ENCODE results near the gene GBA2.

The GBA2 gene

DNA sequence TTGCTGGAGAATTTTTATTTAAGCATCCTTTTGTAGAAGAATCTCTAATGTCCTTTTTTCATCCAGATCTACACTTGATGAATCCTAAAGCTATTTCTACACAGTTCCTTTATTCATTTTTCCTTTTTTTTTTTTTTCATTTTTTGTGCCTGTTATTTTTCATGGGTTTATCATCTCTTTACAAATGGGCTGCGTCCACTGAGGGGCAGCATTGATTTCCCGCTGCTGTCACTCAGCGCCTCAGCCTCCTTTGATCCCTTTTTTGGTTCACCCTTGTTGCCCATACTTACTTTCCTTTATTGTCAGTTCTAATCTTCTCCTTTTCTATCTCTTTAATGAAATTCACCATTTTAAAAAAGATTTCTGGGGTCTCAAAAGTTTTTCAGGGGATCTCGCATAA, 10.8 kb upstream of the GBA2 start:
- TF ChIP-seq, protein P1, sequence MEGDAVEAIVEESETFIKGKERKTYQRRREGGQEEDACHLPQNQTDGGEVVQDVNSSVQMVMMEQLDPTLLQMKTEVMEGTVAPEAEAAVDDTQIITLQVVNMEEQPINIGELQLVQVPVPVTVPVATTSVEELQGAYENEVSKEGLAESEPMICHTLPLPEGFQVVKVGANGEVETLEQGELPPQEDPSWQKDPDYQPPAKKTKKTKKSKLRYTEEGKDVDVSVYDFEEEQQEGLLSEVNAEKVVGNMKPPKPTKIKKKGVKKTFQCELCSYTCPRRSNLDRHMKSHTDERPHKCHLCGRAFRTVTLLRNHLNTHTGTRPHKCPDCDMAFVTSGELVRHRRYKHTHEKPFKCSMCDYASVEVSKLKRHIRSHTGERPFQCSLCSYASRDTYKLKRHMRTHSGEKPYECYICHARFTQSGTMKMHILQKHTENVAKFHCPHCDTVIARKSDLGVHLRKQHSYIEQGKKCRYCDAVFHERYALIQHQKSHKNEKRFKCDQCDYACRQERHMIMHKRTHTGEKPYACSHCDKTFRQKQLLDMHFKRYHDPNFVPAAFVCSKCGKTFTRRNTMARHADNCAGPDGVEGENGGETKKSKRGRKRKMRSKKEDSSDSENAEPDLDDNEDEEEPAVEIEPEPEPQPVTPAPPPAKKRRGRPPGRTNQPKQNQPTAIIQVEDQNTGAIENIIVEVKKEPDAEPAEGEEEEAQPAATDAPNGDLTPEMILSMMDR (IDR thresholded peaks at IDR 0.05; ENCODE audit: insufficient read depth, low read length) = no peak
- TF ChIP-seq GABPA (IDR thresholded peaks at IDR 0.05; ENCODE audit: low read depth) (no peak), SPI1 (IDR thresholded peaks at IDR 0.05; ENCODE audit: borderline replicate concordance, low read depth) (no peak), POLR2AphosphoS5 (IDR thresholded peaks at IDR 0.05; ENCODE audit: low read depth) (no peak)
- TF ChIP-seq, protein P2, sequence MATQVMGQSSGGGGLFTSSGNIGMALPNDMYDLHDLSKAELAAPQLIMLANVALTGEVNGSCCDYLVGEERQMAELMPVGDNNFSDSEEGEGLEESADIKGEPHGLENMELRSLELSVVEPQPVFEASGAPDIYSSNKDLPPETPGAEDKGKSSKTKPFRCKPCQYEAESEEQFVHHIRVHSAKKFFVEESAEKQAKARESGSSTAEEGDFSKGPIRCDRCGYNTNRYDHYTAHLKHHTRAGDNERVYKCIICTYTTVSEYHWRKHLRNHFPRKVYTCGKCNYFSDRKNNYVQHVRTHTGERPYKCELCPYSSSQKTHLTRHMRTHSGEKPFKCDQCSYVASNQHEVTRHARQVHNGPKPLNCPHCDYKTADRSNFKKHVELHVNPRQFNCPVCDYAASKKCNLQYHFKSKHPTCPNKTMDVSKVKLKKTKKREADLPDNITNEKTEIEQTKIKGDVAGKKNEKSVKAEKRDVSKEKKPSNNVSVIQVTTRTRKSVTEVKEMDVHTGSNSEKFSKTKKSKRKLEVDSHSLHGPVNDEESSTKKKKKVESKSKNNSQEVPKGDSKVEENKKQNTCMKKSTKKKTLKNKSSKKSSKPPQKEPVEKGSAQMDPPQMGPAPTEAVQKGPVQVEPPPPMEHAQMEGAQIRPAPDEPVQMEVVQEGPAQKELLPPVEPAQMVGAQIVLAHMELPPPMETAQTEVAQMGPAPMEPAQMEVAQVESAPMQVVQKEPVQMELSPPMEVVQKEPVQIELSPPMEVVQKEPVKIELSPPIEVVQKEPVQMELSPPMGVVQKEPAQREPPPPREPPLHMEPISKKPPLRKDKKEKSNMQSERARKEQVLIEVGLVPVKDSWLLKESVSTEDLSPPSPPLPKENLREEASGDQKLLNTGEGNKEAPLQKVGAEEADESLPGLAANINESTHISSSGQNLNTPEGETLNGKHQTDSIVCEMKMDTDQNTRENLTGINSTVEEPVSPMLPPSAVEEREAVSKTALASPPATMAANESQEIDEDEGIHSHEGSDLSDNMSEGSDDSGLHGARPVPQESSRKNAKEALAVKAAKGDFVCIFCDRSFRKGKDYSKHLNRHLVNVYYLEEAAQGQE (IDR thresholded peaks at IDR 0.05; ENCODE audit: insufficient replicate concordance, low read depth) = no peak
- no peaks in the 10 kb centered on the region for H3K27me3 ChIP-seq (ENCODE audit: insufficient read depth, poor library complexity, severe bottlenecking)
- DNase-seq (ENCODE audit: low read depth in 1 of 2, low spot score in 1 of 2) = no peak
- H3K27ac ChIP-seq (replicated peaks) = no peak overlapping the region
- H3K4me3 ChIP-seq (replicated peaks; ENCODE audit: insufficient read depth, low read length) = no peak overlapping the region

DNA sequence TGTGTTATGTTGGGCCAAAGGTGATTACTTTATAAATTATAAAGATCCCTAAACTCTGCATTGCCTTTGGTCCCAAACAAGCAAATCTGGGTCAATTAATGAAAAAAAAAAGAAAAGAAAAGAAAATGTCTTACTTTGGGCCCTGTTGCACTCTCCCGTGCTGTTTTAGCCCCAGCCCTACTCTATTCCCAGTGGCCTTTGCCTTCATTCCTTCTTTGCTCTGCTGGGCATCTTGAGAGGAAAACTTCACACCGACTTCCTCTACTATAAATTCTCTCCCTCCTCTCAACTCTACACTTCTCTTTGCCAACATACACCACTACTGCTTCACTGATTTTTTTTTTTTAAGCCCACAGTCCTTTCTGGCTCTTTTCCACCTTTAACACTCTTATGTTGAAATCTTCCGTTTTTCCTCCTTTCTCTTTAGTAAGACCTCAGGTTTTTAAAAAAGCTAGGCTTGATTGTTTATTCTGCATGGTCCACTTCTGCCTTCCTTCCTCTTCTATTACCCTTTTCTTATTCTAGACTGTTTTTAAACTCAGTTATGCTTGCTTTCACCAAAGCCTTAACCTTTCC, 9.5 kb upstream of the GBA2 start:
- H3K27ac ChIP-seq (replicated peaks) = no peak overlapping the region
- no peak for DNase-seq (ENCODE audit: low read depth in 1 of 2, low spot score in 1 of 2)
- H3K27me3 ChIP-seq (ENCODE audit: insufficient read depth, poor library complexity, severe bottlenecking) = no peaks in the 10 kb centered on the region
- TF ChIP-seq GABPA (IDR thresholded peaks at IDR 0.05; ENCODE audit: low read depth) = no peak
- TF ChIP-seq, protein P1 (IDR thresholded peaks at IDR 0.05; ENCODE audit: insufficient read depth, low read length) = no peak
- no peak for TF ChIP-seq POLR2AphosphoS5 (IDR thresholded peaks at IDR 0.05; ENCODE audit: low read depth)
- TF ChIP-seq, protein P2 (IDR thresholded peaks at IDR 0.05; ENCODE audit: insufficient replicate concordance, low read depth) = no peak
- no peak for TF ChIP-seq SPI1 (IDR thresholded peaks at IDR 0.05; ENCODE audit: borderline replicate concordance, low read depth)
- no peak overlapping the region for H3K4me3 ChIP-seq (replicated peaks; ENCODE audit: insufficient read depth, low read length)

DNA sequence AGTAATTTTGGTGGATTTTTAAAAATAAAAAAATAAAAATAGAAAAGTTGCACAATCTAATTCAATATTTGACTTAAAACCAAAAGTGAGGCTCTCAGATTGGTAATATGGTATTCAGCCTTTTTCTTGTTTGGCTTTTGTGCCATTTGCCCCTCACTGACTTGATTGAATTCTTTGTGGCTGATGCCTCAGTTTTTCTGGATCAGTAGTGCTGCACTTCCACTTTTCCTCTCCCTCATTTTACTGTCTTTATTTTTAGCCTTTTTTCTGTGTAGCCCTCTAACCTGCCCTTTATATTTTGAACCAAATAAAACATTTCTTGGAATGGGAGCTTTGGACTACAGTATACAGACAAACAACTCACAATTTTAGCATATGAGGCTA, 8.9 kb upstream of the GBA2 start:
- Histone ChIP-seq H3K27ac (replicated peaks) (peak overlapping the region; percentile 82; the same call in 1 of the 2 replicates), H3K27me3 (ENCODE audit: insufficient read depth, poor library complexity, severe bottlenecking) (no peaks in the 10 kb centered on the region), H3K4me3 (replicated peaks; ENCODE audit: insufficient read depth, low read length) (peak overlapping the region; percentile 87; the same call in 1 of the 2 replicates)
- no peak for DNase-seq (ENCODE audit: low read depth in 1 of 2, low spot score in 1 of 2)
- TF ChIP-seq GABPA (IDR thresholded peaks at IDR 0.05; ENCODE audit: low read depth) (no peak), SPI1 (IDR thresholded peaks at IDR 0.05; ENCODE audit: borderline replicate concordance, low read depth) (peak; percentile 51), POLR2AphosphoS5 (IDR thresholded peaks at IDR 0.05; ENCODE audit: low read depth) (no peak)
- TF ChIP-seq, protein P1 (IDR thresholded peaks at IDR 0.05; ENCODE audit: insufficient read depth, low read length) = no peak
- TF ChIP-seq, protein P2 (IDR thresholded peaks at IDR 0.05; ENCODE audit: insufficient replicate concordance, low read depth) = no peak
